Neuronal stem cell (in vitro differentiated cells): ENCODE data around the gene ATP2A1.

ENCODE experiments used
- DNase-seq: peaks from one replicate; pipeline ENCODE4 v3.0.0-alpha.2; 2013; ENCODE audit warnings: low spot score
- H2AFZ ChIP-seq: one replicate; pipeline ENCODE4 v1.6.1; 2013; ENCODE audit warnings: mild to moderate bottlenecking, low read length, inconsistent platforms
- H2AK5ac ChIP-seq: 2 replicates; pipeline ENCODE4 v1.6.1; 2013; ENCODE audit warnings: low read depth, mild to moderate bottlenecking, inconsistent platforms, low read length, moderate library complexity, mixed read lengths
- H2BK120ac ChIP-seq: 2 replicates; pipeline ENCODE4 v1.6.1; 2013; ENCODE audit warnings: low read depth, mild to moderate bottlenecking, inconsistent platforms, low read length, moderate library complexity, mixed read lengths
- H2BK12ac ChIP-seq: one replicate; pipeline ENCODE4 v1.6.1; 2013; ENCODE audit warnings: low read length, inconsistent platforms
- H2BK15ac ChIP-seq: 2 replicates; pipeline ENCODE4 v1.6.1; 2013; ENCODE audit warnings: mild to moderate bottlenecking, low read length, inconsistent platforms, mixed read lengths
- H2BK5ac ChIP-seq: one replicate; pipeline ENCODE4 v1.6.1; 2013; ENCODE audit warnings: inconsistent platforms, mild to moderate bottlenecking, low read length, moderate library complexity
- H3K14ac ChIP-seq: one replicate; pipeline ENCODE4 v1.6.1; 2013; ENCODE audit warnings: low read length, inconsistent platforms
- H3K18ac ChIP-seq: 2 replicates; pipeline ENCODE4 v1.6.1; 2013; ENCODE audit warnings: low read length, inconsistent platforms
- H3K23ac ChIP-seq: 2 replicates; pipeline ENCODE4 v1.6.1; 2013; ENCODE audit warnings: low read depth, mild to moderate bottlenecking, mixed read lengths, low read length, inconsistent platforms; ENCODE audit not compliant: poor library complexity
- H3K27ac ChIP-seq: replicated peaks from 3 replicates; pipeline ENCODE4 v1.5.1; 2013; ENCODE audit warnings: low read length, inconsistent platforms
- H3K27me3 ChIP-seq, 3 experiments: 2 replicates each; pipeline ENCODE4 v1.6.1; 2013; ENCODE audit warnings: low read length in 3 of 3, mild to moderate bottlenecking in 2 of 3, inconsistent platforms in 1 of 3, low read depth in 1 of 3, mixed read lengths in 1 of 3, moderate library complexity in 1 of 3; ENCODE audit not compliant: control insufficient read depth in 3 of 3, insufficient read depth in 3 of 3
- H3K36me3 ChIP-seq, 2 donors: replicated peaks in 1 of 2; 2 replicates each; pipeline ENCODE4 v1.6.1; 2013; ENCODE audit warnings: low read length in 2 of 2; ENCODE audit not compliant: control insufficient read depth in 2 of 2, insufficient read depth in 2 of 2
- H3K4ac ChIP-seq: 2 replicates; pipeline ENCODE4 v1.6.1; 2013; ENCODE audit warnings: inconsistent platforms, mild to moderate bottlenecking, low read length, moderate library complexity
- H3K4me1 ChIP-seq, 2 donors: 1 replicate in 1 of 2; 2 replicates in 1 of 2; pipeline ENCODE4 v1.6.1; 2013; ENCODE audit warnings: low read length in 2 of 2, low read depth in 1 of 2; ENCODE audit not compliant: control insufficient read depth in 2 of 2, insufficient read depth in 1 of 2
- H3K4me2 ChIP-seq: one replicate; pipeline ENCODE4 v1.6.1; 2013; ENCODE audit warnings: mild to moderate bottlenecking, low read length, inconsistent platforms; ENCODE audit not compliant: insufficient read depth, poor library complexity, severe bottlenecking
- H3K4me3 ChIP-seq, 2 donors: 2 replicates each; pipeline ENCODE4 v1.5.1; 2013; ENCODE audit warnings: low read length in 2 of 2, mild to moderate bottlenecking in 2 of 2, inconsistent platforms in 1 of 2, moderate library complexity in 1 of 2
- H3K79me1 ChIP-seq: one replicate; pipeline ENCODE4 v1.6.1; 2013; ENCODE audit warnings: low read depth, mild to moderate bottlenecking, inconsistent platforms, low read length, moderate library complexity
- H3K9ac ChIP-seq: one replicate; pipeline ENCODE4 v1.6.1; 2013; ENCODE audit warnings: mild to moderate bottlenecking, low read depth, low read length, inconsistent platforms; ENCODE audit not compliant: poor library complexity
- H3K9me3 ChIP-seq, 2 donors: replicated peaks in 1 of 2; 2 replicates each; pipeline versions ENCODE3 to v1.6.1; 2013; ENCODE audit warnings: low read length in 2 of 2, mild to moderate bottlenecking in 2 of 2, inconsistent platforms in 1 of 2, low read depth in 1 of 2, mixed read lengths in 1 of 2, moderate library complexity in 1 of 2; ENCODE audit not compliant: control insufficient read depth in 2 of 2, insufficient read depth in 1 of 2
- H4K8ac ChIP-seq: one replicate; pipeline ENCODE4 v1.6.1; 2013; ENCODE audit warnings: low read depth, mild to moderate bottlenecking, inconsistent platforms, low read length, moderate library complexity
- H4K91ac ChIP-seq: one replicate; pipeline ENCODE4 v1.6.1; 2013; ENCODE audit warnings: low read length, low read depth, mild to moderate bottlenecking, inconsistent platforms; ENCODE audit not compliant: poor library complexity
- WGBS, 2 donors: extraction: QIAGEN DNeasy Blood & Tissue Kit; methylation state at CpG; one replicate each; pipeline ENCODE4 v1.1.7; 2013; ENCODE audit warnings: missing lambda C conversion rate in 2 of 2, mixed read lengths in 1 of 2; ENCODE audit not compliant: insufficient read length in 2 of 2, insufficient replicate concordance in 1 of 2; ENCODE audit errors: extremely low coverage in 2 of 2; 5-methylcytosine and 5-hydroxymethylcytosine counted together

ATP2A1 gene

GRCh38 chr16:28845761-28846079 lies 32.6 kb upstream of the ATP2A1 start:
- Histone ChIP-seq H3K27ac (peak overlapping the region; percentile 59), H2BK12ac (peak overlapping the region; percentile 73), H3K23ac (peak overlapping the region; percentile 95), H4K91ac (peak overlapping the region; percentile 53), H3K9ac (peak overlapping the region; percentile 100), H3K4me1 (peaks cover 10 to 13% of the 10 kb centered on the region in 2 donors), H3K4me3 (peak overlapping the region; percentile 94 to 100), H2BK5ac (peak overlapping the region; percentile 94), H3K4ac (peak overlapping the region; percentile 97), H2BK120ac (no peak overlapping the region), H4K8ac (peak overlapping the region; percentile 92), H3K14ac (peak overlapping the region; percentile 100), H3K79me1 (peaks cover 17% of the 10 kb centered on the region), H3K4me2 (peak overlapping the region; percentile 100), H3K36me3 (peaks cover 31 to 42% of the 10 kb centered on the region in 2 donors), H3K27me3 (no peaks in the 10 kb centered on the region), H3K18ac (peak overlapping the region; percentile 97), H3K9me3 (no peaks in the 10 kb centered on the region), H2AFZ (peak overlapping the region; percentile 92), H2AK5ac (peak overlapping the region; percentile 98), H2BK15ac (peak overlapping the region; percentile 92)
- DNase-seq, result no peak
- WGBS, 2 donors, result no CpG with 5 or more reads among the region's 16 CpGs

- Histone ChIP-seq H3K9me3 (no peaks in the 10 kb centered on the region), H3K4me1 (peaks cover 10 to 13% of the 10 kb centered on the region in 2 donors), H3K36me3 (peaks cover 31 to 40% of the 10 kb centered on the region in 2 donors), H3K4ac (peak within 1 kb of the TSS; percentile 97), H3K79me1 (peaks cover 17% of the 10 kb centered on the region), H3K9ac (peak within 1 kb of the TSS; percentile 100), H4K91ac (peak within 1 kb of the TSS; percentile 53), H3K27me3 (no peaks in the 10 kb centered on the region), H2BK5ac (peak within 1 kb of the TSS; percentile 94), H3K18ac (peak within 1 kb of the TSS; percentile 97), H4K8ac (peak within 1 kb of the TSS; percentile 92), H3K27ac (peak within 1 kb of the TSS; percentile 59), H3K14ac (peak within 1 kb of the TSS; percentile 100), H2AK5ac (peak within 1 kb of the TSS; percentile 98), H2BK12ac (peak within 1 kb of the TSS; percentile 73), H3K4me3 (peak within 1 kb of the TSS; percentile 94 to 100), H3K4me2 (peak within 1 kb of the TSS; percentile 100), H2AFZ (peak within 1 kb of the TSS; percentile 92), H3K23ac (peak within 1 kb of the TSS; percentile 95), H2BK15ac (peak within 1 kb of the TSS; percentile 92), H2BK120ac (no peak within 1 kb of the TSS)
- DNase-seq, result peak; percentile 98
- no CpG with 5 or more reads among the region's 73 CpGs for WGBS, 2 donors
These were observed 32.0 kb upstream of the ATP2A1 start, which contains the start of gene TUFM for GRCh38 chr16:28846080-28846932. Gene TUFM, minus strand, starts transcription at chr16:28846348. Its CDS starts 79 bp downstream, at chr16:28846269.

- WGBS, 2 donors, result no CpG with 5 or more reads among the region's 5 CpGs
- H3K4me2 ChIP-seq, result peak overlapping the region; percentile 76
- peak overlapping the region; percentile 88 for H2AFZ ChIP-seq
- no peak overlapping the region for H2BK15ac ChIP-seq
- H3K23ac ChIP-seq, result no peak overlapping the region
- peaks cover 10 to 13% of the 10 kb centered on the region in 2 donors for H3K4me1 ChIP-seq
- no peak overlapping the region for H2BK5ac ChIP-seq
- DNase-seq, result no peak
- H2BK120ac ChIP-seq, result no peak overlapping the region
- H3K27ac ChIP-seq, result no peak overlapping the region
- no peak overlapping the region for H4K8ac ChIP-seq
- H3K36me3 ChIP-seq, result peaks cover 30 to 38% of the 10 kb centered on the region in 2 donors
- H3K14ac ChIP-seq, result no peak overlapping the region
- H4K91ac ChIP-seq, result no peak overlapping the region
- H2BK12ac ChIP-seq, result no peak overlapping the region
- H3K9me3 ChIP-seq, result no peaks in the 10 kb centered on the region
- H3K79me1 ChIP-seq, result peaks cover 17% of the 10 kb centered on the region
- H3K4ac ChIP-seq, result no peak overlapping the region
- H2AK5ac ChIP-seq, result no peak overlapping the region
- H3K27me3 ChIP-seq, result no peaks in the 10 kb centered on the region
- peak overlapping the region; percentile 85 to 100 for H3K4me3 ChIP-seq
- H3K9ac ChIP-seq, result peak overlapping the region; percentile 71
- H3K18ac ChIP-seq, result no peak overlapping the region
These were observed 31.4 kb upstream of the ATP2A1 start for GRCh38 chr16:28846933-28847273.

GRCh38 chr16:28858421-28858820 lies 19.9 kb upstream of the ATP2A1 start:
- Histone ChIP-seq H3K4ac (no peak overlapping the region), H3K14ac (no peak overlapping the region), H3K18ac (no peak overlapping the region), H2AK5ac (no peak overlapping the region), H3K36me3 (no peaks in the 10 kb centered on the region), H3K27ac (no peak overlapping the region), H4K91ac (no peak overlapping the region), H3K4me2 (no peak overlapping the region), H3K79me1 (no peaks in the 10 kb centered on the region), H4K8ac (no peak overlapping the region), H3K4me1 (no peaks in the 10 kb centered on the region), H2AFZ (no peak overlapping the region), H3K27me3 (no peaks in the 10 kb centered on the region), H3K9ac (no peak overlapping the region), H3K23ac (no peak overlapping the region), H3K4me3 (no peak overlapping the region), H2BK120ac (no peak overlapping the region), H2BK15ac (no peak overlapping the region), H2BK5ac (no peak overlapping the region), H3K9me3 (no peaks in the 10 kb centered on the region), H2BK12ac (no peak overlapping the region)
- DNase-seq, result no peak
- WGBS, 2 donors, result no CpG with 5 or more reads among the region's 8 CpGs
